GM18951 (cell line): ENCODE measurements around the gene ZNRD2.
A peak's percentile ranks its signal among the peaks of the same experiment; 100 is the strongest.

Experiments
- POLR2A ChIP-seq: IDR thresholded peaks from 4 replicates; pipeline ENCODE4 v1.6.1; 2011; ENCODE audit warnings: mild to moderate bottlenecking; ENCODE audit not compliant: insufficient read length, insufficient read depth; ENCODE audit errors: extremely low read depth
- in situ Hi-C: fragments of 300-500 bp; cut with MboI; formaldehyde crosslinking; loops from one replicate; pipeline ENCODE4 v1.12.0; 2022; ENCODE audit warnings: low sequenced_read_pairs, mixed read lengths, inconsistent platforms; ENCODE audit not compliant: unreplicated experiment

Gene ZNRD2

DNA sequence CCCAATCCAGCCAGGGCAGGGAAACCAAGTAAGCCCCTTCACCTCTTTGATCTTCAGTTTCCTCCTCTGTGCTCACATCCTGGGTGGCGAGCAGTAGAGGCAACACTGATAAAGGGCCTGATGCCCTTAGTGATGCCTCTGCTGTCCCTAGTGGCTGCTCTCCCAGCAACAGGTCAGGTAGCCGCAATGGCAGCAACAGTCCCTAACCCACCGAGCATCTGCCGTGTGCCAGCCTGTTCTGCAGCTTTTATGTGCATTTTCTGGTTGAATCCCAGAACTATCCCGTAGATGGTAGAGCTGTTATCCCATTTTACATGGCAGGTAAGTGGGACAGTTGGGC is 40.1 kb upstream of the ZNRD2 start:
- in situ Hi-C loops = no loop called here
- TF ChIP-seq POLR2A = no peak

DNA sequence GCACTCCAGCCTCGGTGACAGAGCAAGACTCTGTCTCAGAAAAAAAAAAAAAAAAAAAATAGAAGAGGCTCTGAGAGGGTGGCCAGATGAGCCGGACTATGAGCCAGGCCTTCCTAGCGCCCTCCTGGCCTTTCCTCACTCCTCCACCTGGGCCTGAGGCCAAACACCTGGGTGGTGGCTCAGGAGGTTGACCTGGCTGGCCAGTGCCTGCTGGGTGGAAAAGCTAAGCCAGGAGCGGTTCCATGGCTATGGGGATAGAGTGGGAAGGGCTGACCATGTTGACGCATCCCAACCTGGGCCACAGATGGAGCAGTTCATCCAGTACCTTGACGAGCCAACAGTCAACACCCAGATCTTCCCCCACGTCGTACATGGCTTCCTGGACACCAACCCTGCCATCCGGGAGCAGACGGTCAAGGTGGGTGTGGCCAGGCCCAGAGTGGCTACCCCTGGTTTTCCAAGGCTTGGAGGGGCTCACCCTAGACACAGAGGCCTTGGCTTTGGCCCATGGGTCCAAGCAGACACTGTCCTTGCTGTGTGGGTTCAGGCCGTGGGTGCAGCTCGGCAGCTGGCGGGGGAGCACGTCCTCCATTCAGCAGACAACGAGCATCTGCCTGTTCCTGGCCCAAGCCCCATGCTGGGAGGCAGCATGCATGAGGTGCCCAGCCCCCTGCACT is 37.8 kb upstream of the ZNRD2 start:
- no peak for TF ChIP-seq POLR2A
- in situ Hi-C loops = no loop called here

DNA sequence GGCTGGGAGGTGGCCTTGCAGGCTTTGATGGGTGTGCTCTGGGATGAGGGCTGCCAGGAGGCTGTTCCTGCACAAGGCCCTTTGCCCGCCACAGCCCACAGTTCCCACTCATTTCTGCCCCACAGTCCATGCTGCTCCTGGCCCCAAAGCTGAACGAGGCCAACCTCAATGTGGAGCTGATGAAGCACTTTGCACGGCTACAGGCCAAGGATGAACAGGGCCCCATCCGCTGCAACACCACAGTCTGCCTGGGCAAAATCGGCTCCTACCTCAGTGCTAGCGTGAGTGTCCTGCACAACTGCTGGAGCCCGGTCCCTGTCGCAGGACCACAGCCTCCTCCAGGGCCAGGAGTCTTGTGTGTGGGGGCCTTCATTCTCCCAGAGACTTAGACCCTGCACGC is 35.2 kb upstream of the ZNRD2 start:
- no peak for TF ChIP-seq POLR2A
- in situ Hi-C loops = no loop called here

DNA sequence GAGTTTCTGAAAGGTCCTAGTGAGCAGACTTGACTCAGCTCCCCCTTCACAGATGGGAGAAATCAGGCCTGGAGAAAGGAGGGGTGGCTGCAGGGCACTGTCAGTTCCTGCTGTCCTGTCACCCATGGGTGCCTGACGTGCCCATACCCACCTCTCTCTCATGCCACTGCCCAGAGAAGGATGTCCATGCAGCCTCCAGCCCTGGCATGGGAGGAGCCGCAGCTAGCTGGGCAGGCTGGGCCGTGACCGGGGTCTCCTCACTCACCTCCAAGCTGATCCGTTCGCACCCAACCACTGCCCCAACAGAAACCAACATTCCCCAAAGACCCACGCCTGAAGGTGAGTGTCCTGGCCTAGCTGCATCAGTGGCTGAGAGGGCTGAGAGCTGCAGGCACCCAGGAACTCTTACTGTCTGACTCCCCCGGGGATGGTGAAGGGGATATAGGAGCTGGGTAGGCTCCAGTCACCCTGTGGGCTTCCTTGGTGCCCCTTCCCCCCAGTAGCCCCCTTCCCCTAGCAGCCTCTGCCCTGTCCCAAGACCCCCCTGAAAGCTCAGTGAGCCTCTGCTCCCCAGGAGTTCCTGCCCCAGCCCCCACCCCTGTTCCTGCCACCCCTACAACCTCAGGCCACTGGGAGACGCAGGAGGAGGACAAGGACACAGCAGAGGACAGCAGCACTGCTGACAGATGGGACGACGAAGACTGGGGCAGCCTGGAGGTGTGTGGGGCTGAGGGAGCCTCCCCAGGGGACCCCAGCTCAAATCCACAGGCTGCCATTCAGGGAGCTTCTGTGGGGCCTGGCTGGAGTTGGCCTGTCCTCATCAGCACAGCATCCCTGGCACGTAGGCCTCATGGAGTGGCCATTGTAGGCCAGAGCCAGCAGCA is 33.6 kb upstream of the ZNRD2 start:
- in situ Hi-C loops = no loop called here
- no peak for TF ChIP-seq POLR2A

DNA sequence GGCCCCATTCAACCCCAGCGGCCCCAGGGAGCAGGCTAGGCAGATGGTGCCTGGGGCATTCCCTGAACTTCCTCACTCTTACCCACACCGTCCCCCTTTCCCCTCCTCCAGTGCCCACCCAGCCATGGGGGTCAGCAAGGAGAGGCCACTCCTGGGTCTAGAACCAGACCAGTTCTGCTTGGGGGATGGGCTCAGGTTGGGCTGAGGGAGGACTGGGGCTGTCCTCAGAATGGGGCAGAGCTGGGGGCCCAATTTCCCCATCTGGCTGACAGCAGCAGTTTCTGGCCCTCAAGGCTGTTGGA is 33.0 kb upstream of the ZNRD2 start:
- in situ Hi-C loops = no loop called here

DNA sequence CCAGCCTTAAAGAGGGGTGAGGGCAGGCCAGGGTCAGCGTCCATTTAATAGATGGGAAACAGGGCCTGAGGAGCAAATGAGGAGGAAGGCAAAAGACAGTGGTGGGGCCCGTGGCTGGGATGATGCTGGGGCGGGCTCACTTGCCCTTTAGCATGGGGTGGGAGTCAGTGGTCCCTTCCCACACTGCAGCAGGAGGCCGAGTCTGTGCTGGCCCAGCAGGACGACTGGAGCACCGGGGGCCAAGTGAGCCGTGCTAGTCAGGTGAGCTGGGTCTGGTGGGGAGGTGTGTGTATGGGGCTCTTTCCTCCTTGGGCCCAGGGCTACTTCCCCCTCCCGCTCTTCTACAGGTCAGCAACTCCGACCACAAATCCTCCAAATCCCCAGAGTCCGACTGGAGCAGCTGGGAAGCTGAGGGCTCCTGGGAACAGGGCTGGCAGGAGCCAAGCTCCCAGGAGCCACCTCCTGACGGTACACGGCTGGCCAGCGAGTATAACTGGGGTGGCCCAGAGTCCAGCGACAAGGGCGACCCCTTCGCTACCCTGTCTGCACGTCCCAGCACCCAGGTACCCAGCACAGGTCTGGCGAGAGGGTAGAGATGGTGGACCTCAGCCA is 32.6 kb upstream of the ZNRD2 start:
- no peak for TF ChIP-seq POLR2A
- in situ Hi-C loops = no loop called here

More for the DNA sequence above, 33.0 kb upstream of the ZNRD2 start:
- TF ChIP-seq POLR2A = no peak

DNA sequence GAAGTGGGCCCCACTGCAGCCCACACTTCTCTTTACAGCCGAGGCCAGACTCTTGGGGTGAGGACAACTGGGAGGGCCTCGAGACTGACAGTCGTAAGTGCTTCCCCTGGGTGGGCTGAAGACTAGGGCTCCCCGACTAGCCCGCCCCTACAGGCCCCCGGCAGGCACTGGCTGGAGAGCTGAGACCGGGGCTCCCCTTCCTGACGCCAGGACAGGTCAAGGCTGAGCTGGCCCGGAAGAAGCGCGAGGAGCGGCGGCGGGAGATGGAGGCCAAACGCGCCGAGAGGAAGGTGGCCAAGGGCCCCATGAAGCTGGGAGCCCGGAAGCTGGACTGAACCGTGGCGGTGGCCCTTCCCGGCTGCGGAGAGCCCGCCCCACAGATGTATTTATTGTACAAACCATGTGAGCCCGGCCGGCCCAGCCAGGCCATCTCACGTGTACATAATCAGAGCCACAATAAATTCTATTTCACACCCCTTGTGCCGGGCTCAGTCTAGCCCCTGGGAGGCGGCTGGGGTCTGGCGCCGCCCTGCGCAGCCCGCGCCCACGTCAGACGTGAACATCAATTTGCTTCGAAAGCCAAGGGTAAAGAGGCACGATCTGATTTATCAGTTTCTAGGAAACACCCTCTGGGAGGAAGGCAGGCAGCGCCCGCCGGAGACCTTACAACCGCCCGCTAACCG is 31.9 kb upstream of the ZNRD2 start:
- in situ Hi-C loops = no loop called here
- TF ChIP-seq POLR2A = no peak

DNA sequence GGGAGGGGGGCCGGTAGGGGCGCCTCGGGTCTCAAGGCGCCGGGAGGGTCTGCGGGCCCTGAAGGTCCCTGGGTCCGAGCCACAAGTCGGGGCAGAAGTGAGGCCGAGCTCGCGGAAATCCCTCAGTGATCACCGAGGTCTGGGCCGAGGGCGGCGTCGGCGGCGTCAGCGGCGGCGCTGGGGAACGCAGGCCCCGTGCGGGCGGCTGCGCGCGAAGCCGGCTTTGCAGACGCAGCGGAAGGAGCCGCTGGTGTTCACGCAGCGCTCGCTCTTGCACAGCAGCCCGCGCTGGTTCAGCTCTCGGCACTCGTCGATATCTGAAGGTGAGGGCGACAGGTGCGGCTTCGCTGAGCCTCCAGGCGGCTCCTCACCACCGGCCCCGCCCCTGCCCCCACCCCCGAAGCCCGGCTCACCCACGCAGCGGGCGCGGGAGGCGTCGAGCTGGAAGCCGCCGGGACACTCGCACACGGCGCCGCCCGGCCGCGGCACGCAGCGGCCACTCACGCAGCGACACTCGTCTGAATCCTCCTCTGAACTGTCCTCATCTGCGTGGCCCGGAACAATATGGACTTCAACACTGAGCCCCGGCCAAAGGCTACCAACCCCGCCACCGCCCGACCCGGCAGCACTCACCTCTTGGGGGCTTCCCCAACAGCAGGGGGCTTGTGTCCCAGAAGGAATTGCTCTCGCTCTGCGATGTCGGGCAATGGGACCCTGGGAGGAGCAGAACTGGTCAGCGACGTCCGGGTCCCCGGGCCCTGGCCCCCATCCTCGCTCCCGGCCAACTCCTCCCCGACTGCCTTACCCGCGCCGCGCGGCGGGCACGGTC is 31.1 kb upstream of the ZNRD2 start:
- no peak for TF ChIP-seq POLR2A
- in situ Hi-C loops = no loop called here

DNA sequence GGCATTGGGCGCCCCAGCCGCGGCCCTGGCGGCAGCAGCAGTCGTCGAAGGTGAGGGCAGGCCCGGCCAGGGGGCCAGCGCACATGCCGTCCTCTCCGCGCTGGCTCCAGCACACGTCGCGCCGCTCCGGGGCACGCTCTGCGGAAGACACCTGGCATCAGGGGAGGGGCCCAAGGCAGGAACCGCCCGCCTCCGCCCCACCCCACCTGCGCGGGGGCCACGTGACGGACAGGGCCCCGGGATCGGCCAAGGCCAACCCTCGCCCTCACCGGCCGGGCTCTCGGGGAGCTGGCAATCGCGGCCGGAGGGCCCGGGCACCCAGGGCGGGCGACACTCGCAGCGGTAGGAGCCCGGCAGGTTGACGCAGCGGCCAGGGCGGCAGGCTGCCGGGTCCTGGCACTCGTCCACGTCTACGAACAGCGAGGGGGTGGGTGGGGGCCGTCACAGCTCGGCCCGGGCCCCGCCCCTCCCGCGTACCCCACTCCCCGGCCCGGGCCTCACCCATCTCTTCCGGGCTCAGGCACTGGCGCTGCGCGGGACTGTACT is 30.5 kb upstream of the ZNRD2 start:
- in situ Hi-C loops = no loop called here

DNA sequence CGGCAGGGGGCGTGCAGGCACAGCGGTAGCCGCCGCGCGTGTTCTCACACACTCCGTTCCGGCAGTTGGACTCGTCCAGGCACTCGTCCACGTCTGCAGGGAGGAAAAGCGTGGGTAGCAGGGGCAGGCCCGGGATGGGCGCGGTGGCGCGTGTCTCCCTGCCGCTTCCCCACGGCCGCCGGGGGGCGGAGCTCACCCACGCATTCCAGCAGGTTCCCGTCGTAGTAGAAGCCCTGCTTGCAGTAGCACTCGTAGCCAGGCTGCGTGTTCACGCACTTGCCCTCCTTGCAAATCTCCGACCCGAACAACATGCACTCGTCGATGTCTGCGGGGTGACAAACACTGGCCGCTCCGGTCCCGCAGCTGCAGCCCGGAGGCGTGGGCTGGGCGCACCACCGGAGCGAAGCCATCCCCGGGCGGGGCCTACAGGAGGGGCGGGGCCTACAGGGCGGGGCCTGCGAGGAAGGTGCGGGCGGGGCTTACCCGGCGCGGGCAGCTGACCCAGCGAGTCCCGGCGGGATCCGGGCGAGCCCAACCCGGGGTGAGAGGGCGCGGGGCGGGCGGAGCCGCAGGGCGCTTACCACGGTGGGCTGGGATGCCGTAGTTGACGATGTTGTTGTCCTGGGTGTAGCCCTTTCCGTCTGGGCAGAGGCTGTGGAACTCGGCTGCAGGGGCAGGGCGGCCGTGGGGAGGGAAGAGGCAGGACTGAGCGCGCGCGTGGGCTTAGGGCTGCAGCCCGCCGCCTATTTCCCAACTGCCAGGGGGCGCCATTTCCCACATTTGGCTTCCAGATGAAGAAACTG is 29.8 kb upstream of the ZNRD2 start:
- in situ Hi-C loops = no loop called here
- TF ChIP-seq POLR2A = peak; percentile 69

More for the DNA sequence above, 30.5 kb upstream of the ZNRD2 start:
- peak; percentile 9 for TF ChIP-seq POLR2A

DNA sequence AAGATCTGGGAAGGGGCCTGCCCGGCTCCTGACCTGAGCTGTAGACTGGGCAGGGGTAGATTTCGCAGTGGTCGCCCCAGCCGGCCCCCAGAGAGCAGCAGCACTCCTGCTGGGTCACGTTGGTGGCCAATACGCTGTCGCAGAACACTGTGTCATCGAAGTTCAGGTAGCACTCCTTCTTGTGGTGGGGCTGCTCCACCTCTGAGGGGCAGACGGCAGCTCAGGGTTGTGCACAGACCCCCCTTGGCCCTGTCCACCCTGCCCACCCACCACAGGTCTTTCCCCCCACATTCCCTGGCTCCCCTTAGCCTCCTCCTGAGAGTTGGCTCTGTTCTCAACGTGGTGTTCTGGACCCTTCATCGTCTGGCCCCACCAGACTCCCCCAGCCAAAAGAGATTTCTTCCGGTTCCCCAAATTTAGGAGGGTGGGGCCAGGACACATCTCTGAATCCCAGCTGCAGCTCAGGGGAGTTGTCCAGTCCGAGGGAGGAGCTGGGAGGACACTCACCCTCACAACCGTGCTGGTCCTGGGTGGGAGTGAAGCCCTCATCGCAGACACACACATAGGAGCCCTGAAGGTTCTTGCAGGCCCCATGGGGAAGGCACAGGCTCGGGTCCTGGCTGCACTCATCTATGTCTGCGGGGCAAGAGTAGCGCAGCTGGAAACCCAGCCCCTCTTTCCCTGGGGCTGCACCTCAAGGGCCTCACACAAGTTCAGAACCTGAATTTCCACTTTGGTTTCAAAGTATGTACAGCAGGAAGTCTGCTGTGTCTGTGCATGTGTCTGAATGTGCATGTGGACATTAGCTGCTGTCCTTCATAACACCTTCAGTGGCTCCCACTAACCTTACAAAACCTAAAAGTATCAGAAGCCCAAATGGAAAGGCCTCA is 28.9 kb upstream of the ZNRD2 start:
- TF ChIP-seq POLR2A = no peak
- in situ Hi-C loops = no loop called here
